CD4-positive, alpha-beta T cell (primary cell): Measurements from ENCODE around the gene CRYBG1. TPM values are rescaled to one million over a fixed set of nuclear protein-coding genes. Genes with fewer than 3 reads are reported as not detected.

ENCODE experiments used
- ATAC-seq: fragments of 200-7000 bp; cut with Tn5 transposase; one replicate; pipeline ENCODE4 v1.10.0; 2022; ENCODE audit warnings: mild to moderate bottlenecking; ENCODE audit not compliant: poor library complexity
- CTCF ChIA-PET: fragments of 350-600 bp; sonication (Branson Sonifier 250); formaldehyde crosslinking; loops from one replicate; lab custom pipeline; 2021; ENCODE audit warnings: antibody characterized with exemption, inconsistent platforms; lab: Charles Lee
- POLR2A ChIA-PET: fragments of 350-600 bp; sonication (Branson Sonifier 250); formaldehyde crosslinking; loops from one replicate; lab custom pipeline; 2021; ENCODE audit warnings: antibody characterized with exemption, inconsistent platforms; lab: Charles Lee
- DNase-seq, 14 experiments: peaks; one replicate each; pipeline ENCODE4 v3.0.0-alpha.2; 2013 to 2020; ENCODE audit warnings: mixed read lengths in 2 of 14
- H3K27ac ChIP-seq, 2 donors: one replicate each; pipeline versions ENCODE4 v1.5.1 to v1.7.0; 2013; ENCODE audit warnings: low read length in 2 of 2, low read depth in 1 of 2, mild to moderate bottlenecking in 1 of 2
- H3K27me3 ChIP-seq, 2 experiments: 1 replicate in 1 of 2; 2 replicates in 1 of 2; pipeline versions ENCODE4 v1.6.1 to v1.7.0; 2013; ENCODE audit warnings: low read length in 2 of 2, control low read depth in 1 of 2, mild to moderate bottlenecking in 1 of 2, moderate library complexity in 1 of 2; ENCODE audit not compliant: insufficient read depth in 2 of 2, control insufficient read depth in 1 of 2
- H3K36me3 ChIP-seq: one replicate; pipeline ENCODE4 v1.6.1; 2013; ENCODE audit warnings: low read length, control low read depth; ENCODE audit not compliant: insufficient read depth
- H3K4me1 ChIP-seq: one replicate; pipeline ENCODE4 v1.6.1; 2013; ENCODE audit warnings: low read length, control low read depth; ENCODE audit not compliant: insufficient read depth
- H3K4me3 ChIP-seq: one replicate; pipeline ENCODE4 v1.5.1; 2013; ENCODE audit warnings: mild to moderate bottlenecking, low read length, moderate library complexity
- H3K9me3 ChIP-seq, 2 experiments: 1 replicate in 1 of 2; 2 replicates in 1 of 2; pipeline versions ENCODE4 v1.6.1 to v1.7.0; 2013; ENCODE audit warnings: low read length in 2 of 2, mild to moderate bottlenecking in 2 of 2, control low read depth in 1 of 2, moderate library complexity in 1 of 2; ENCODE audit not compliant: control insufficient read depth in 1 of 2, insufficient read depth in 1 of 2
- H3K27ac Mint-ChIP-seq: one replicate; pipeline ENCODE4 v1.8.0; 2020; ENCODE audit warnings: mixed read lengths
- H3K27me3 Mint-ChIP-seq: one replicate; pipeline ENCODE4 v1.8.0; 2021; ENCODE audit warnings: mixed read lengths
- H3K36me3 Mint-ChIP-seq: one replicate; pipeline ENCODE4 v1.8.0; 2021; ENCODE audit warnings: low read depth, mixed read lengths
- H3K4me1 Mint-ChIP-seq: one replicate; pipeline ENCODE4 v1.8.0; 2021; ENCODE audit warnings: low read depth, mixed read lengths
- H3K4me3 Mint-ChIP-seq: one replicate; pipeline ENCODE4 v1.8.0; 2020; ENCODE audit warnings: mild to moderate bottlenecking, mixed read lengths
- H3K9me3 Mint-ChIP-seq: one replicate; pipeline ENCODE4 v1.8.0; 2020; ENCODE audit warnings: mixed read lengths
- CTCF ChIP-seq: fragments of 200-600 bp; IDR thresholded peaks from one replicate; pipeline ENCODE4 v1.8.0; 2022; ENCODE audit warnings: antibody characterized with exemption, mild to moderate bottlenecking
- intact Hi-C, 2 experiments: fragments of 100-400 bp; cut with DNase I in 1 of 2; cut with micrococcal nuclease in 1 of 2; formaldehyde crosslinking; loops; one replicate each; pipeline versions ENCODE4 v1.15.1 to v1.9.0; 2023 to 2025; cut with DNase I, micrococcal nuclease
- total RNA-seq, 174 experiments: library from RNA in 2 of 174; stranded (reverse) in 2 of 174; gene quantifications; one replicate each; pipeline ENCODE4 v1.2.3 and lab custom pipeline; 2021 to 2026

Gene CRYBG1
- total RNA-seq, 2 experiments from 2014 or later = 58.5 to 59.4 TPM

GRCh38 chr6:106421496-106421895 lies 61.0 kb downstream of the CRYBG1 start:
- Mint-ChIP-seq H3K4me1 (no peaks in the 10 kb centered on the region), H3K27ac (no peak overlapping the region), H3K9me3 (no peaks in the 10 kb centered on the region), H3K36me3 (no peaks in the 10 kb centered on the region), H3K27me3 (no peaks in the 10 kb centered on the region), H3K4me3 (no peak overlapping the region)
- no peak for TF ChIP-seq CTCF
- DNase-seq (no peak), ATAC-seq (no peak)
- Histone ChIP-seq H3K36me3 (no peaks in the 10 kb centered on the region), H3K27me3 (no peaks in the 10 kb centered on the region), H3K4me3 (no peak overlapping the region), H3K9me3 (no peaks in the 10 kb centered on the region), H3K4me1 (no peaks in the 10 kb centered on the region), H3K27ac (no peak overlapping the region)
- intact Hi-C loops = no loop called here
- CTCF ChIA-PET = no interaction called here
- POLR2A ChIA-PET = no interaction called here

GRCh38 chr6:106422534-106422933 lies 62.0 kb downstream of the CRYBG1 start:
- Mint-ChIP-seq H3K27ac (no peak overlapping the region), H3K9me3 (no peaks in the 10 kb centered on the region), H3K4me3 (no peak overlapping the region), H3K27me3 (no peaks in the 10 kb centered on the region), H3K4me1 (no peaks in the 10 kb centered on the region), H3K36me3 (no peaks in the 10 kb centered on the region)
- DNase-seq = no peak
- Histone ChIP-seq H3K9me3 (no peaks in the 10 kb centered on the region), H3K4me1 (no peaks in the 10 kb centered on the region), H3K4me3 (no peak overlapping the region), H3K27ac (no peak overlapping the region), H3K27me3 (no peaks in the 10 kb centered on the region), H3K36me3 (no peaks in the 10 kb centered on the region)
- intact Hi-C loops = no loop called here
- POLR2A ChIA-PET = no interaction called here
- CTCF ChIA-PET = no interaction called here
- ATAC-seq = no peak
- TF ChIP-seq CTCF = no peak

GRCh38 chr6:106425382-106425781 lies 64.9 kb downstream of the CRYBG1 start:
- no peaks in the 10 kb centered on the region for H3K9me3 ChIP-seq
- ATAC-seq = no peak
- no peak overlapping the region for H3K27ac Mint-ChIP-seq
- H3K27ac ChIP-seq = no peak overlapping the region
- intact Hi-C loops = no loop called here
- H3K4me1 Mint-ChIP-seq = no peaks in the 10 kb centered on the region
- DNase-seq = no peak
- no peaks in the 10 kb centered on the region for H3K9me3 Mint-ChIP-seq
- CTCF ChIA-PET = no interaction called here
- no peak overlapping the region for H3K4me3 ChIP-seq
- no peaks in the 10 kb centered on the region for H3K36me3 ChIP-seq
- no peak for TF ChIP-seq CTCF
- H3K4me3 Mint-ChIP-seq = no peak overlapping the region
- no peaks in the 10 kb centered on the region for H3K36me3 Mint-ChIP-seq
- H3K27me3 ChIP-seq = no peaks in the 10 kb centered on the region
- POLR2A ChIA-PET = no interaction called here
- H3K4me1 ChIP-seq = no peaks in the 10 kb centered on the region
- no peaks in the 10 kb centered on the region for H3K27me3 Mint-ChIP-seq
